Measurements from ENCODE around the gene CCDC154. TPM values are rescaled to one million over a fixed set of nuclear protein-coding genes. Genes with fewer than 3 reads are reported as not detected.

Gene CCDC154
- total RNA-seq, 1 donor from 2014 or later = 1.5 TPM

GRCh38 chr16:1445518-1446203, 1.3 kb upstream of the CCDC154 start:
- no peak overlapping the region for H3K4me3 Mint-ChIP-seq (ENCODE audit: unreplicated experiment)
- FAIRE-seq (no peak), DNase-seq (ENCODE audit: low read depth) (no peak)
- Histone ChIP-seq H3K4me1 (ENCODE audit: insufficient read depth, low read length) (no peaks in the 10 kb centered on the region), H3K9ac (ENCODE audit: low read length) (no peak overlapping the region), H3K27me3 (ENCODE audit: insufficient read depth, low read length) (no peaks in the 10 kb centered on the region), H3K36me3 (ENCODE audit: insufficient read depth, low read length) (no peaks in the 10 kb centered on the region), H3K79me2 (ENCODE audit: insufficient read depth, low read length) (no peaks in the 10 kb centered on the region), H3K27ac (ENCODE audit: low read depth, low read length) (no peak overlapping the region), H2AFZ (ENCODE audit: low read depth, low read length) (no peak overlapping the region), H4K20me1 (ENCODE audit: insufficient read depth, low read length) (no peaks in the 10 kb centered on the region), H3K4me2 (ENCODE audit: low read length) (no peak overlapping the region), H3K9me3 (ENCODE audit: insufficient read depth, low read depth, low read length) (no peaks in the 10 kb centered on the region), H3K4me3 (ENCODE audit: insufficient read depth, low read depth, low read length) (no peak overlapping the region)
- H3K27me3 Mint-ChIP-seq (ENCODE audit: low read depth, unreplicated experiment) = peaks cover 2% of the 10 kb centered on the region
- no peaks in the 10 kb centered on the region for H3K9me3 Mint-ChIP-seq (ENCODE audit: unreplicated experiment)
- H3K27ac Mint-ChIP-seq (ENCODE audit: unreplicated experiment) = no peak overlapping the region
- no peaks in the 10 kb centered on the region for H3K4me1 Mint-ChIP-seq (ENCODE audit: low read depth, unreplicated experiment)
- peaks cover 6% of the 10 kb centered on the region for H3K36me3 Mint-ChIP-seq (ENCODE audit: low read depth, unreplicated experiment)
- TF ChIP-seq EZH2 (IDR thresholded peaks at IDR 0.05; ENCODE audit: insufficient read depth, low read length) = no peak
- TF ChIP-seq CTCF (IDR thresholded peaks at IDR 0.05; ENCODE audit: insufficient read depth, low read depth, low read length) = no peak

GRCh38 chr16:1444730-1445517, 568 bp upstream of the CCDC154 start:
- H3K4me1 ChIP-seq (ENCODE audit: insufficient read depth, low read length) = no peaks in the 10 kb centered on the region
- no peak overlapping the region for H2AFZ ChIP-seq (ENCODE audit: low read depth, low read length)
- no peak overlapping the region for H3K4me3 ChIP-seq (ENCODE audit: insufficient read depth, low read depth, low read length)
- Mint-ChIP-seq H3K27me3 (ENCODE audit: low read depth, unreplicated experiment) (peaks cover 2% of the 10 kb centered on the region), H3K36me3 (ENCODE audit: low read depth, unreplicated experiment) (peaks cover 6% of the 10 kb centered on the region), H3K4me1 (ENCODE audit: low read depth, unreplicated experiment) (no peaks in the 10 kb centered on the region), H3K4me3 (ENCODE audit: unreplicated experiment) (no peak overlapping the region), H3K9me3 (ENCODE audit: unreplicated experiment) (no peaks in the 10 kb centered on the region), H3K27ac (ENCODE audit: unreplicated experiment) (no peak overlapping the region)
- no peaks in the 10 kb centered on the region for H4K20me1 ChIP-seq (ENCODE audit: insufficient read depth, low read length)
- H3K36me3 ChIP-seq (ENCODE audit: insufficient read depth, low read length) = no peaks in the 10 kb centered on the region
- H3K4me2 ChIP-seq (ENCODE audit: low read length) = no peak overlapping the region
- H3K9ac ChIP-seq (ENCODE audit: low read length) = no peak overlapping the region
- H3K79me2 ChIP-seq (ENCODE audit: insufficient read depth, low read length) = no peaks in the 10 kb centered on the region
- no peak for DNase-seq (ENCODE audit: low read depth)
- H3K27me3 ChIP-seq (ENCODE audit: insufficient read depth, low read length) = no peaks in the 10 kb centered on the region
- no peak for FAIRE-seq
- TF ChIP-seq EZH2 (IDR thresholded peaks at IDR 0.05; ENCODE audit: insufficient read depth, low read length) (no peak), CTCF (IDR thresholded peaks at IDR 0.05; ENCODE audit: insufficient read depth, low read depth, low read length) (no peak)
- no peaks in the 10 kb centered on the region for H3K9me3 ChIP-seq (ENCODE audit: insufficient read depth, low read depth, low read length)
- no peak overlapping the region for H3K27ac ChIP-seq (ENCODE audit: low read depth, low read length)
